PC-9 (cell line): ENCODE measurements around the gene LRP1B.

Experiments
- CTCF ChIP-seq: fragments of 200-600 bp; sonication (generic); conservative IDR thresholded peaks from 2 replicates; pipeline ENCODE4 v1.6.1; 2017; ENCODE audit warnings: mixed run types, antibody characterized with exemption, mild to moderate bottlenecking, moderate library complexity
- EZH2 ChIP-seq: fragments of 200-600 bp; sonication (generic); IDR thresholded peaks from 2 replicates; pipeline ENCODE4 v1.8.0; 2017; ENCODE audit warnings: antibody characterized with exemption, low read depth

- TF ChIP-seq CTCF, result no peak
- TF ChIP-seq EZH2, result no peak
These were observed 407.0 kb downstream of the LRP1B start for GRCh38 chr2:141723814-141724213.
